H1 (cell line): ENCODE measurements around the gene POLR1D. TPM values are rescaled to one million over a fixed set of nuclear protein-coding genes. Genes with fewer than 3 reads are reported as not detected.

Experiments
- BACH1 ChIP-seq: IDR thresholded peaks from 2 replicates; pipeline ENCODE4 v1.6.1; 2012; ENCODE audit warnings: low read length, improper control_type of control experiment
- HDAC6 ChIP-seq: IDR thresholded peaks from one replicate; pipeline ENCODE4 v1.7.1; 2012; ENCODE audit warnings: low read depth, mild to moderate bottlenecking, inconsistent platforms, low read length, moderate library complexity
- JUN ChIP-seq: IDR thresholded peaks from 2 replicates; pipeline ENCODE4 v1.6.1; 2011; ENCODE audit warnings: low read depth, mild to moderate bottlenecking, improper control_type of control experiment, low read length
- SP1 ChIP-seq: IDR thresholded peaks from 2 replicates; pipeline ENCODE4 v1.6.1; 2011; ENCODE audit warnings: low read depth, low read length
- SRF ChIP-seq: IDR thresholded peaks from 2 replicates; pipeline ENCODE4 v1.6.1; 2011; ENCODE audit warnings: mild to moderate bottlenecking, low read depth, low read length, moderate library complexity
- USF2 ChIP-seq: IDR thresholded peaks from 2 replicates; pipeline ENCODE4 v1.6.1; 2011; ENCODE audit warnings: low read length, improper control_type of control experiment
- polyA plus RNA-seq, 7 experiments: library from polyadenylated mRNA; depleted of rRNA in 3 of 7; stranded (reverse) in 5 of 7; unstranded in 2 of 7; fragments of >200 nt in 5 of 7; fragments of 200-250 nt in 2 of 7; gene quantifications; 1 replicate in 5 of 7; 2 replicates in 1 of 7; 4 replicates in 1 of 7; pipeline versions ENCODE4 v1.2.1 to v1.2.3, GENCODE V29; 2011 to 2013; ENCODE audit warnings: missing spikeins in 2 of 7, mixed read lengths in 2 of 7
- total RNA-seq: library from RNA; stranded (reverse); fragmentation: NEBNext Ultra II Directional; extraction: Animal tissue kit (Norgen Biotek cat#: 25700); gene quantifications from 2 replicates; pipeline ENCODE4 v1.2.1, GENCODE V29; 2021
- TF ChIP-seq, protein P1 (sequence below): IDR thresholded peaks from 2 replicates; pipeline ENCODE4 v1.6.1; 2012; ENCODE audit warnings: inconsistent platforms
- TF ChIP-seq, protein P2 (sequence below): fragments of 300-600 bp; sonication (generic); IDR thresholded peaks from 2 replicates; pipeline ENCODE4 v1.7.1; 2012; ENCODE audit warnings: low read length, moderate library complexity, mild to moderate bottlenecking, inconsistent platforms; ENCODE audit not compliant: insufficient replicate concordance

Gene POLR1D
- total and polyA plus RNA-seq, 2 of the 8 experiments (the other 6 are each of a cell fraction or from before 2014, with no cell fraction given) = 226 to 232 TPM

DNA sequence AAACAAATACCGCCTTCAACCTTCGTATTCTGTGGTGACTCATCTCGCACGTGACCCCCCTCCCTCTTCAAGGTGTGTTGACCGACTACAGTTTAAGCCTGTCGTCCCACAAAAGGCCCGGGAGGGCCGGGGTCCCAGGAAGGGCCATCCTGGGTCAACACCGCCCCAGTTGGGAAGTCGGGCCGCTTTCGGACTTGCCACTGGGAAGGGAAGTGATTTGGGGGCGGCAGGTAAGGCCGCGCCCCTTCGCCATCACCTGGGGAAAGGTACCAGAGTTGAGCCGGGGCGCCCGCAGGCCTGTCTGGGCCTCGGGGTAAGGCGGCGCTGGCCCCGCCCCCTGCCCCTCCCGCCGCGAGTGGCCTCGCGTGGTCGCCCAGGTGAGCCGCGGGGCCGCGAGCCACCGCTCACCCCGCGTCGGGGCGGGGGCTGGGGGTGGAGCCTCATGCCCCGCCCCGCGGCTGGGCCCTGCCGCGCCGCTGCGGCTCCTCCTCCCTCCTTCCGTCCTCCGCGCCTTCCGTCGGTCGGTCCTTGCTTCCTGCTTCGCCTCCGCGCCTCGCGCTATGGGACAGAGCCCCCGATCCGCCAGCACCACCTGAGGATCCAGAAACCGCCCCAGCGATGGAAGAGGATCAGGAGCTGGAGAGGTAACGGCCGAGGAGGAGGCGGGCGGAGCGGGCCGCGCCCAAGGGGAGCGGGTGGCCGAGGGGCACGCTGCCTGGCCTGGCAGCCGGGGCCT is at the start of gene POLR1D (continued):
- no peak for TF ChIP-seq HDAC6
- TF ChIP-seq SP1 = peak; percentile 10; the same call in 1 of the 2 replicates
- peak; percentile 53; the same call in 1 of the 2 replicates for TF ChIP-seq USF2
- TF ChIP-seq, protein P1, sequence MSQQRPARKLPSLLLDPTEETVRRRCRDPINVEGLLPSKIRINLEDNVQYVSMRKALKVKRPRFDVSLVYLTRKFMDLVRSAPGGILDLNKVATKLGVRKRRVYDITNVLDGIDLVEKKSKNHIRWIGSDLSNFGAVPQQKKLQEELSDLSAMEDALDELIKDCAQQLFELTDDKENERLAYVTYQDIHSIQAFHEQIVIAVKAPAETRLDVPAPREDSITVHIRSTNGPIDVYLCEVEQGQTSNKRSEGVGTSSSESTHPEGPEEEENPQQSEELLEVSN = peak; percentile 45
- TF ChIP-seq, protein P2, sequence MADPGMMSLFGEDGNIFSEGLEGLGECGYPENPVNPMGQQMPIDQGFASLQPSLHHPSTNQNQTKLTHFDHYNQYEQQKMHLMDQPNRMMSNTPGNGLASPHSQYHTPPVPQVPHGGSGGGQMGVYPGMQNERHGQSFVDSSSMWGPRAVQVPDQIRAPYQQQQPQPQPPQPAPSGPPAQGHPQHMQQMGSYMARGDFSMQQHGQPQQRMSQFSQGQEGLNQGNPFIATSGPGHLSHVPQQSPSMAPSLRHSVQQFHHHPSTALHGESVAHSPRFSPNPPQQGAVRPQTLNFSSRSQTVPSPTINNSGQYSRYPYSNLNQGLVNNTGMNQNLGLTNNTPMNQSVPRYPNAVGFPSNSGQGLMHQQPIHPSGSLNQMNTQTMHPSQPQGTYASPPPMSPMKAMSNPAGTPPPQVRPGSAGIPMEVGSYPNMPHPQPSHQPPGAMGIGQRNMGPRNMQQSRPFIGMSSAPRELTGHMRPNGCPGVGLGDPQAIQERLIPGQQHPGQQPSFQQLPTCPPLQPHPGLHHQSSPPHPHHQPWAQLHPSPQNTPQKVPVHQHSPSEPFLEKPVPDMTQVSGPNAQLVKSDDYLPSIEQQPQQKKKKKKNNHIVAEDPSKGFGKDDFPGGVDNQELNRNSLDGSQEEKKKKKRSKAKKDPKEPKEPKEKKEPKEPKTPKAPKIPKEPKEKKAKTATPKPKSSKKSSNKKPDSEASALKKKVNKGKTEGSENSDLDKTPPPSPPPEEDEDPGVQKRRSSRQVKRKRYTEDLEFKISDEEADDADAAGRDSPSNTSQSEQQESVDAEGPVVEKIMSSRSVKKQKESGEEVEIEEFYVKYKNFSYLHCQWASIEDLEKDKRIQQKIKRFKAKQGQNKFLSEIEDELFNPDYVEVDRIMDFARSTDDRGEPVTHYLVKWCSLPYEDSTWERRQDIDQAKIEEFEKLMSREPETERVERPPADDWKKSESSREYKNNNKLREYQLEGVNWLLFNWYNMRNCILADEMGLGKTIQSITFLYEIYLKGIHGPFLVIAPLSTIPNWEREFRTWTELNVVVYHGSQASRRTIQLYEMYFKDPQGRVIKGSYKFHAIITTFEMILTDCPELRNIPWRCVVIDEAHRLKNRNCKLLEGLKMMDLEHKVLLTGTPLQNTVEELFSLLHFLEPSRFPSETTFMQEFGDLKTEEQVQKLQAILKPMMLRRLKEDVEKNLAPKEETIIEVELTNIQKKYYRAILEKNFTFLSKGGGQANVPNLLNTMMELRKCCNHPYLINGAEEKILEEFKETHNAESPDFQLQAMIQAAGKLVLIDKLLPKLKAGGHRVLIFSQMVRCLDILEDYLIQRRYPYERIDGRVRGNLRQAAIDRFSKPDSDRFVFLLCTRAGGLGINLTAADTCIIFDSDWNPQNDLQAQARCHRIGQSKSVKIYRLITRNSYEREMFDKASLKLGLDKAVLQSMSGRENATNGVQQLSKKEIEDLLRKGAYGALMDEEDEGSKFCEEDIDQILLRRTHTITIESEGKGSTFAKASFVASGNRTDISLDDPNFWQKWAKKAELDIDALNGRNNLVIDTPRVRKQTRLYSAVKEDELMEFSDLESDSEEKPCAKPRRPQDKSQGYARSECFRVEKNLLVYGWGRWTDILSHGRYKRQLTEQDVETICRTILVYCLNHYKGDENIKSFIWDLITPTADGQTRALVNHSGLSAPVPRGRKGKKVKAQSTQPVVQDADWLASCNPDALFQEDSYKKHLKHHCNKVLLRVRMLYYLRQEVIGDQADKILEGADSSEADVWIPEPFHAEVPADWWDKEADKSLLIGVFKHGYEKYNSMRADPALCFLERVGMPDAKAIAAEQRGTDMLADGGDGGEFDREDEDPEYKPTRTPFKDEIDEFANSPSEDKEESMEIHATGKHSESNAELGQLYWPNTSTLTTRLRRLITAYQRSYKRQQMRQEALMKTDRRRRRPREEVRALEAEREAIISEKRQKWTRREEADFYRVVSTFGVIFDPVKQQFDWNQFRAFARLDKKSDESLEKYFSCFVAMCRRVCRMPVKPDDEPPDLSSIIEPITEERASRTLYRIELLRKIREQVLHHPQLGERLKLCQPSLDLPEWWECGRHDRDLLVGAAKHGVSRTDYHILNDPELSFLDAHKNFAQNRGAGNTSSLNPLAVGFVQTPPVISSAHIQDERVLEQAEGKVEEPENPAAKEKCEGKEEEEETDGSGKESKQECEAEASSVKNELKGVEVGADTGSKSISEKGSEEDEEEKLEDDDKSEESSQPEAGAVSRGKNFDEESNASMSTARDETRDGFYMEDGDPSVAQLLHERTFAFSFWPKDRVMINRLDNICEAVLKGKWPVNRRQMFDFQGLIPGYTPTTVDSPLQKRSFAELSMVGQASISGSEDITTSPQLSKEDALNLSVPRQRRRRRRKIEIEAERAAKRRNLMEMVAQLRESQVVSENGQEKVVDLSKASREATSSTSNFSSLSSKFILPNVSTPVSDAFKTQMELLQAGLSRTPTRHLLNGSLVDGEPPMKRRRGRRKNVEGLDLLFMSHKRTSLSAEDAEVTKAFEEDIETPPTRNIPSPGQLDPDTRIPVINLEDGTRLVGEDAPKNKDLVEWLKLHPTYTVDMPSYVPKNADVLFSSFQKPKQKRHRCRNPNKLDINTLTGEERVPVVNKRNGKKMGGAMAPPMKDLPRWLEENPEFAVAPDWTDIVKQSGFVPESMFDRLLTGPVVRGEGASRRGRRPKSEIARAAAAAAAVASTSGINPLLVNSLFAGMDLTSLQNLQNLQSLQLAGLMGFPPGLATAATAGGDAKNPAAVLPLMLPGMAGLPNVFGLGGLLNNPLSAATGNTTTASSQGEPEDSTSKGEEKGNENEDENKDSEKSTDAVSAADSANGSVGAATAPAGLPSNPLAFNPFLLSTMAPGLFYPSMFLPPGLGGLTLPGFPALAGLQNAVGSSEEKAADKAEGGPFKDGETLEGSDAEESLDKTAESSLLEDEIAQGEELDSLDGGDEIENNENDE = no peak
- no peak for TF ChIP-seq SRF
- peak; percentile 49 for TF ChIP-seq BACH1
- TF ChIP-seq JUN = peak; percentile 72
